Panc1 (cell line): ENCODE results near the gene OSBP2.

Experiments used
- CTCF ChIP-seq: fragments of 450-650 bp; IDR thresholded peaks from 2 replicates; pipeline ENCODE4 v1.5.1; 2017; ENCODE audit warnings: mild to moderate bottlenecking
- POLR2AphosphoS5 ChIP-seq: IDR thresholded peaks from 2 replicates; pipeline ENCODE4 v1.6.1; 2012; ENCODE audit warnings: mild to moderate bottlenecking, low read depth, low read length, moderate library complexity
- TCF7L2 ChIP-seq: IDR thresholded peaks from 2 replicates; pipeline ENCODE4 v1.6.1; 2011; ENCODE audit warnings: mild to moderate bottlenecking, low read depth, low read length, inconsistent platforms

- no peak for TF ChIP-seq POLR2AphosphoS5
- no peak for TF ChIP-seq CTCF
- no peak for TF ChIP-seq TCF7L2
Measured at GRCh38 chr22:30827646-30828045, 133.0 kb downstream of the OSBP2 start.
